NCI-H748 treated with DMSO at 0.1 percent for 48 hours (cell line): ENCODE measurements around the gene NAT10.

ENCODE experiments used
- DNase-seq: peaks from one replicate; lab custom pipeline; 2025; lab: John Stamatoyannopoulos, UW

The NAT10 gene

GRCh38 chr11:34150494-34151151, 45.2 kb downstream of the NAT10 start:
- DNase-seq, result no peak

GRCh38 chr11:34151166-34151565, 45.7 kb downstream of the NAT10 start:
- no peak for DNase-seq

GRCh38 chr11:34151916-34152845, 46.8 kb downstream of the NAT10 start:
- DNase-seq, result no peak

- DNase-seq, result no peak
Observed at GRCh38 chr11:34154059-34154875, 48.8 kb downstream of the NAT10 start.

GRCh38 chr11:34155057-34155756, 49.8 kb downstream of the NAT10 start:
- DNase-seq, result no peak

GRCh38 chr11:34155757-34156062, 50.3 kb downstream of the NAT10 start:
- no peak for DNase-seq

- no peak for DNase-seq
Observed at GRCh38 chr11:34157163-34157562, 51.7 kb downstream of the NAT10 start.

- DNase-seq, result no peak
Observed at GRCh38 chr11:34158661-34159060, 53.2 kb downstream of the NAT10 start.

GRCh38 chr11:34160049-34160721, 54.8 kb downstream of the NAT10 start:
- DNase-seq, result no peak

GRCh38 chr11:34160791-34161190, 55.4 kb downstream of the NAT10 start:
- DNase-seq, result no peak

GRCh38 chr11:34161361-34161760, 55.9 kb downstream of the NAT10 start:
- DNase-seq, result no peak

- DNase-seq, result no peak
Observed at GRCh38 chr11:34161812-34162492, 56.5 kb downstream of the NAT10 start.

- DNase-seq, result no peak
Observed at GRCh38 chr11:34162493-34162820, 57.0 kb downstream of the NAT10 start.

GRCh38 chr11:34162856-34163255, 57.4 kb downstream of the NAT10 start:
- DNase-seq, result no peak

- no peak for DNase-seq
Observed at GRCh38 chr11:34165121-34165520, 59.7 kb downstream of the NAT10 start.

GRCh38 chr11:34165786-34166555, 60.5 kb downstream of the NAT10 start:
- no peak for DNase-seq

GRCh38 chr11:34166806-34167740, 61.6 kb downstream of the NAT10 start:
- no peak for DNase-seq

GRCh38 chr11:34167961-34168360, 62.5 kb downstream of the NAT10 start:
- no peak for DNase-seq
